Measurements from ENCODE around the gene LHFPL6. TPM values are rescaled to one million over a fixed set of nuclear protein-coding genes. Genes with fewer than 3 reads are reported as not detected.
A peak's percentile ranks its signal among the peaks of the same experiment; 100 is the strongest.

LHFPL6 gene
- total RNA-seq, 1 donor from 2014 or later: 4.8 TPM

- Mint-ChIP-seq H3K36me3 (ENCODE audit: low read depth) (no peaks in the 10 kb centered on the region), H3K27me3 (ENCODE audit: insufficient read depth) (peaks cover 49% of the 10 kb centered on the region), H3K4me1 (ENCODE audit: low read depth) (peaks cover 16% of the 10 kb centered on the region), H3K4me3 (no peak overlapping the region), H3K9me3 (no peaks in the 10 kb centered on the region), H3K27ac (no peak overlapping the region)
- DNase-seq (ENCODE audit: low spot score): no peak
- intact Hi-C loops (cut with micrococcal nuclease): loop anchor here (5.0 kb wide), 2 partner anchors 73 to 567 kb away; partner anchors contain the start of genes NHLRC3 and PROSER1
Observed at GRCh38 chr13:39604756-39605155, 1.8 kb upstream of the LHFPL6 start.

- H3K4me1 Mint-ChIP-seq (ENCODE audit: low read depth): peaks cover 16% of the 10 kb centered on the region
- no peaks in the 10 kb centered on the region for H3K9me3 Mint-ChIP-seq
- intact Hi-C loops (cut with micrococcal nuclease): loop anchor here (2.0 to 5.0 kb wide), 3 partner anchors 51 to 566 kb away; partner anchors contain the start of genes COG6, NHLRC3 and PROSER1
- H3K27me3 Mint-ChIP-seq (ENCODE audit: insufficient read depth): peaks cover 47% of the 10 kb centered on the region
- no peak for DNase-seq (ENCODE audit: low spot score)
- no peaks in the 10 kb centered on the region for H3K36me3 Mint-ChIP-seq (ENCODE audit: low read depth)
- peak overlapping the region; percentile 72 for H3K27ac Mint-ChIP-seq
- peak overlapping the region; percentile 83 for H3K4me3 Mint-ChIP-seq
Observed at GRCh38 chr13:39603424-39603947, 493 bp upstream of the LHFPL6 start.

DNA sequence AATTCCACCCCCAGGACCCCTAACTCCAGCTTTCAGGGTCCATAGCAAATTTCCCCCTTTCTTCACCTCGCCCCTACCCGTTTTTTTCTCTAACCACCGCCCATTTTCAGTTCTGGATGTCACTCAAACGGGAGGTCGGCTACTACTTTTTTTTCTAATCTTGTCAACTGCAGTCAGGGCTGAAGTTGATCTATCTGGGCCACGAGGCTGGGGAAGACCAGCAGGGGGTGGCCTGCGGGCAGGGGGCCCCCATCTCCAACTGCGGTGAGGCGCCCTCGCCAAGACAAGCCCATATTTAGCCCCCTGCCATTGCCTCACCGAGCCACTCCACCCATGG is 748 bp downstream of the LHFPL6 start:
- Mint-ChIP-seq H3K4me3 (peak overlapping the region; percentile 83), H3K9me3 (no peaks in the 10 kb centered on the region), H3K4me1 (ENCODE audit: low read depth) (peaks cover 16% of the 10 kb centered on the region), H3K36me3 (ENCODE audit: low read depth) (no peaks in the 10 kb centered on the region), H3K27ac (no peak overlapping the region), H3K27me3 (ENCODE audit: insufficient read depth) (peaks cover 51% of the 10 kb centered on the region)
- no peak for DNase-seq (ENCODE audit: low spot score)
- intact Hi-C loops (cut with micrococcal nuclease): loop anchor here (2.0 to 5.0 kb wide), 3 partner anchors 53 to 565 kb away; partner anchors contain the start of genes COG6, NHLRC3 and PROSER1

GRCh38 chr13:39601636-39602035 is 1.4 kb downstream of the LHFPL6 start:
- H3K4me1 Mint-ChIP-seq (ENCODE audit: low read depth): peaks cover 16% of the 10 kb centered on the region
- peaks cover 50% of the 10 kb centered on the region for H3K27me3 Mint-ChIP-seq (ENCODE audit: insufficient read depth)
- no peaks in the 10 kb centered on the region for H3K36me3 Mint-ChIP-seq (ENCODE audit: low read depth)
- peak overlapping the region; percentile 83 for H3K4me3 Mint-ChIP-seq
- intact Hi-C loops (cut with micrococcal nuclease): loop anchor here (2.0 to 5.0 kb wide), 3 partner anchors 53 to 564 kb away; partner anchors contain the start of genes COG6, NHLRC3 and PROSER1
- H3K27ac Mint-ChIP-seq: no peak overlapping the region
- H3K9me3 Mint-ChIP-seq: no peaks in the 10 kb centered on the region
- DNase-seq (ENCODE audit: low spot score): no peak

DNA sequence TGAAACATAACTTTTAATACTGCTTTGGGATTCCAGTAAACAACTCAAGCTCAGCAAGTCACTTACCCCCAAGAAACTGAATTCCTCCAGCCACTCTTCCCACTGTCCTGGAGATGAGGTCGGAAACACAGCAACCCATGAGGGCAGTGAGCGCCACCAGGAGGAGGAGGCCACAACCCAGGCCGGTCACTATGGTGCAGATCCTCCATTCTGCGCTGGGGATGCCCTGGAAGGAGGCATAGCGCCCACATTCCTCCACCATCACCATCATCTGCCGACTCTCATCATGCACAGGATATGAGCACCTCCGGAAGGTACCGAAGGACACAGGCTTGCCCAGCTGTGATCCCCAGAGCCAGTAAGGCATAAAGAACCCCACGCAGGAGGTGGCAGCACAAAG is 2.2 kb downstream of the LHFPL6 start:
- DNase-seq (ENCODE audit: low spot score): no peak
- Mint-ChIP-seq H3K27ac (no peak overlapping the region), H3K9me3 (no peaks in the 10 kb centered on the region), H3K4me1 (ENCODE audit: low read depth) (peaks cover 16% of the 10 kb centered on the region), H3K27me3 (ENCODE audit: insufficient read depth) (peaks cover 46% of the 10 kb centered on the region), H3K36me3 (ENCODE audit: low read depth) (no peaks in the 10 kb centered on the region), H3K4me3 (peak overlapping the region; percentile 22)
- intact Hi-C loops (cut with micrococcal nuclease): loop anchor here (5.0 kb wide), 2 partner anchors 77 to 563 kb away; partner anchors contain the start of genes NHLRC3 and PROSER1

DNA sequence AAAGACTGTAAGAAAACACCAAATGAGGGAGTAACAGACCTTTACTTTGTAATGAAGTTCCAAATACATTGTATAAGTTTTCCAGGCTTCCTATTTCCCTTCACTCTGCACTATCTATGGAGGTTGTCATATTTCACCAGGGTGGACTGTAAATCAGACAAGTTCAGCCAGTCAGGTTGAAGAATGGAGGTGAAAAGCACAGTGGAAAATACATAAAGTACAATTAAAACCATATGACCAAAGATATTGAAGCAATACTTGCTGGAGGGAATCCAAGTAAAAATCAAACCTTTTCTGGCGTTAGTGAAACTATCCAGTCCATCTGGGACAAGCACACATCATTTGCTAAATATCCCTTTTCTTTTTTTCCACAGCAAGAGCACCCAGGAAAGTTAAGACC is 3.2 kb downstream of the LHFPL6 start:
- intact Hi-C loops (cut with micrococcal nuclease): loop anchor here (5.0 kb wide), 2 partner anchors 77 to 563 kb away; partner anchors contain the start of genes NHLRC3 and PROSER1
- no peak for DNase-seq (ENCODE audit: low spot score)
- H3K36me3 Mint-ChIP-seq (ENCODE audit: low read depth): no peaks in the 10 kb centered on the region

DNA sequence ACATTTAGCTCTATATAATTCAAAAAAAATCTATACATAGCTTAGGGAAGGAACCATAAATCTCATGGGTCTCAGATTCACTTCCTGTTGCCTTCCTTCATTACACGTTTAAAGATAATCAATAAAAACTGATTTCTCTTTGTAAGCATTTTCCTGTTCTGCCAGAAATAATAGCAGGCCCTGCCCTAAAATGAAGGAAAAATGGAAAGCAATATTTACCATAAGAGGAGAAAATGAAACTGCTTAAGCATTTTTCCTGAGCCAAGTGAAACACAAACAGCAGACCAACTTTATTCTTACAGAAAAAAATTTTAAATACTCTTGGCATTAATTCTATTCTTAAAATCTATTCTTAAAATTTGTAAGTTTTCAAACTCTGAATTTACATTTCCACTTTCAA is 4.0 kb downstream of the LHFPL6 start:
- no peaks in the 10 kb centered on the region for H3K9me3 Mint-ChIP-seq
- intact Hi-C loops (cut with micrococcal nuclease): no loop called here
- H3K36me3 Mint-ChIP-seq (ENCODE audit: low read depth): no peaks in the 10 kb centered on the region
- no peak overlapping the region for H3K27ac Mint-ChIP-seq
- H3K4me3 Mint-ChIP-seq: no peak overlapping the region
- DNase-seq (ENCODE audit: low spot score): no peak
- H3K4me1 Mint-ChIP-seq (ENCODE audit: low read depth): peaks cover 14% of the 10 kb centered on the region
- H3K27me3 Mint-ChIP-seq (ENCODE audit: insufficient read depth): peaks cover 36% of the 10 kb centered on the region

More for the DNA sequence above, 3.2 kb downstream of the LHFPL6 start:
- Mint-ChIP-seq H3K4me3 (no peak overlapping the region), H3K9me3 (no peaks in the 10 kb centered on the region), H3K4me1 (ENCODE audit: low read depth) (peaks cover 16% of the 10 kb centered on the region), H3K27ac (no peak overlapping the region), H3K27me3 (ENCODE audit: insufficient read depth) (peaks cover 40% of the 10 kb centered on the region)

- intact Hi-C loops (cut with micrococcal nuclease): no loop called here
- Mint-ChIP-seq H3K4me1 (ENCODE audit: low read depth) (peaks cover 7% of the 10 kb centered on the region), H3K4me3 (no peak overlapping the region), H3K27ac (no peak overlapping the region), H3K36me3 (ENCODE audit: low read depth) (no peaks in the 10 kb centered on the region), H3K9me3 (no peaks in the 10 kb centered on the region), H3K27me3 (ENCODE audit: insufficient read depth) (peaks cover 33% of the 10 kb centered on the region)
- no peak for DNase-seq (ENCODE audit: low spot score)
Observed at GRCh38 chr13:39597838-39598237, 5.2 kb downstream of the LHFPL6 start.

GRCh38 chr13:39596685-39597084 is 6.3 kb downstream of the LHFPL6 start:
- Mint-ChIP-seq H3K27me3 (ENCODE audit: insufficient read depth) (peaks cover 28% of the 10 kb centered on the region), H3K27ac (no peak overlapping the region), H3K36me3 (ENCODE audit: low read depth) (no peaks in the 10 kb centered on the region), H3K9me3 (no peaks in the 10 kb centered on the region), H3K4me3 (no peak overlapping the region), H3K4me1 (ENCODE audit: low read depth) (no peaks in the 10 kb centered on the region)
- DNase-seq (ENCODE audit: low spot score): no peak
- intact Hi-C loops (cut with micrococcal nuclease): no loop called here

- DNase-seq (ENCODE audit: low spot score): no peak
- Mint-ChIP-seq H3K4me3 (no peak overlapping the region), H3K9me3 (no peaks in the 10 kb centered on the region), H3K27ac (no peak overlapping the region), H3K36me3 (ENCODE audit: low read depth) (no peaks in the 10 kb centered on the region), H3K4me1 (ENCODE audit: low read depth) (no peaks in the 10 kb centered on the region), H3K27me3 (ENCODE audit: insufficient read depth) (peaks cover 23% of the 10 kb centered on the region)
- intact Hi-C loops (cut with micrococcal nuclease): no loop called here
Observed at GRCh38 chr13:39596176-39596575, 6.8 kb downstream of the LHFPL6 start.

DNA sequence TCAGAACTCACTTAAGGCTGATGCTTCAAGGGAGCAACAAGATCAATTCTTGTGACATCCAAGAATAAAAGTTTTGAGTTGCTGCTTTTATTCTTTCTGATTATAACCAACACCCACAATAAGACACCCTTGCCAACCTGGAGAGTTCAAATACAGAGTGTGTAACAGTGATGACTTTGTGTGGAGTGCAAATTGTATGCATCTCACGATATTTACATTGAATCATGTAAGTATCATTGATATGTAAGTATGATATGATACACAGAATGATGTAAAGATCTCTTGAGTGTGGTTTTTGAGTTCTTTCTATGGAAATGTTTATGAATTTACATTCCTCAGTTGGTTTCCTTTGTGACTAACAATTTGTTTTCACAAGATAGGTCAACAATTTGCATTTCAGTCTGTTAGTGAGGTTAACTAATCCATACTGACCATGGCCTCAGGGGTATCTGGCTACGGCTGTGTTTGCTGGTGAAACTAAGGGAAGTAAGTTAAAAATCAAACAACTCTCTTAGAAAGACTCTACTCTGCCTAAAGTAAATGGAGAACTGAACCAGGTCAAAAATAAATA is 12.4 kb downstream of the LHFPL6 start:
- Mint-ChIP-seq H3K4me3 (no peak overlapping the region), H3K27ac (no peak overlapping the region), H3K4me1 (ENCODE audit: low read depth) (no peaks in the 10 kb centered on the region), H3K9me3 (no peaks in the 10 kb centered on the region), H3K36me3 (ENCODE audit: low read depth) (no peaks in the 10 kb centered on the region), H3K27me3 (ENCODE audit: insufficient read depth) (peaks cover 4% of the 10 kb centered on the region)
- no peak for DNase-seq (ENCODE audit: low spot score)
- intact Hi-C loops (cut with micrococcal nuclease): no loop called here

GRCh38 chr13:39588384-39588783 is 14.6 kb downstream of the LHFPL6 start:
- no peak overlapping the region for H3K4me3 Mint-ChIP-seq
- H3K36me3 Mint-ChIP-seq (ENCODE audit: low read depth): no peaks in the 10 kb centered on the region
- no peaks in the 10 kb centered on the region for H3K9me3 Mint-ChIP-seq
- H3K27me3 Mint-ChIP-seq (ENCODE audit: insufficient read depth): peaks cover 4% of the 10 kb centered on the region
- DNase-seq (ENCODE audit: low spot score): no peak
- no peak overlapping the region for H3K27ac Mint-ChIP-seq
- intact Hi-C loops (cut with micrococcal nuclease): no loop called here
- H3K4me1 Mint-ChIP-seq (ENCODE audit: low read depth): no peaks in the 10 kb centered on the region

GRCh38 chr13:39587939-39588338 is 15.1 kb downstream of the LHFPL6 start:
- Mint-ChIP-seq H3K4me1 (ENCODE audit: low read depth) (no peaks in the 10 kb centered on the region), H3K4me3 (no peak overlapping the region), H3K27ac (no peak overlapping the region), H3K27me3 (ENCODE audit: insufficient read depth) (peaks cover 4% of the 10 kb centered on the region), H3K36me3 (ENCODE audit: low read depth) (no peaks in the 10 kb centered on the region), H3K9me3 (no peaks in the 10 kb centered on the region)
- intact Hi-C loops (cut with micrococcal nuclease): no loop called here
- no peak for DNase-seq (ENCODE audit: low spot score)
